Measurements from ENCODE around the gene SNX1. TPM values are rescaled to one million over a fixed set of nuclear protein-coding genes. Genes with fewer than 3 reads are reported as not detected.

The SNX1 gene
- total RNA-seq = 10 to 100 TPM; 40.7 to 71.1 (median 59.8) TPM
- long read RNA-seq, transcript SNX1-208 (15 exons, 1,971 nt) = major isoform, 10 of 17 reads
- long read RNA-seq, partial matches to known transcripts = 3 of 17 reads
- long read RNA-seq, other reads (novel, unspliced or antisense) = 4 of 17 reads

GRCh38 chr15:64095795-64096667 is at the start of gene SNX1:
TSS of gene SNX1 (plus strand) at chr15:64095982. CDS start at chr15:64096014, 32 bp downstream.
- Histone ChIP-seq H3K27me3 (no peaks in the 10 kb centered on the region), H3K4me1 (peaks cover 0 to 72% (median 20%) of the 10 kb centered on the region in 4 donors), H3K27ac (peak within 1 kb of the TSS; percentile 77 to 86 (median 86)), H3K36me3 (no peaks in the 10 kb centered on the region), H3K9me3 (no peaks in the 10 kb centered on the region), H3K4me3 (peak within 1 kb of the TSS; percentile 75 to 96 (median 92))
- DNase-seq (peak; percentile 95 to 96 (median 96)), ATAC-seq (peak; percentile 73 to 84 (median 79))
- TF ChIP-seq CTCF (IDR thresholded peaks at IDR 0.05) (peak in 1 of 4 donors; percentile 16), POLR2A (IDR thresholded peaks at IDR 0.05) (peak; percentile 88)
- under 1% methylated on average over 50 of the region's 70 CpGs for WGBS (ENCODE audit: insufficient coverage, low coverage, low lambda C conversion rate, missing lambda C conversion rate)
- intact Hi-C loops (cut with DNase I) = loop anchor here (10.0 kb wide), 1 partner anchor 59 kb away; the partner anchor contains the start of gene SNX22 (in 2 of the 2)

- Histone ChIP-seq H3K9me3 (no peaks in the 10 kb centered on the region), H3K27ac (peak within 1 kb of the TSS in 2 of 3 donors; percentile 16 to 29), H3K4me1 (peaks cover 0 to 17% (median 3%) of the 10 kb centered on the region in 4 donors), H3K27me3 (no peaks in the 10 kb centered on the region), H3K4me3 (peak within 1 kb of the TSS; percentile 50 to 60 (median 58)), H3K36me3 (no peaks in the 10 kb centered on the region)
- WGBS (ENCODE audit: insufficient coverage, low coverage, low lambda C conversion rate, missing lambda C conversion rate) = 13% methylated on average over 14 of the region's 50 CpGs
- DNase-seq (peak; percentile 78 to 83 (median 82)), ATAC-seq (peak; percentile 85 to 94 (median 90))
- TF ChIP-seq CTCF (IDR thresholded peaks at IDR 0.05) (peak; percentile 76 to 91 (median 84)), POLR2A (IDR thresholded peaks at IDR 0.05) (peak; percentile 48)
- intact Hi-C loops (cut with DNase I) = no loop called here
These were observed 49.2 kb upstream of the SNX1 start, which contains the start of gene DAPK2 for GRCh38 chr15:64046421-64047153. TSS of gene DAPK2 (minus strand) at chr15:64046485. CDS start at chr15:64040261, 6,224 bp downstream.

- intact Hi-C loops (cut with DNase I) = no loop called here
- H3K4me3 ChIP-seq = no peak overlapping the region
- no peak overlapping the region for H3K27ac ChIP-seq
- DNase-seq (no peak), ATAC-seq (no peak)
- no peaks in the 10 kb centered on the region for H3K9me3 ChIP-seq
- WGBS (ENCODE audit: insufficient coverage, low coverage, low lambda C conversion rate, missing lambda C conversion rate) = 100% methylated on average over 1 of the region's 1 CpG
- TF ChIP-seq POLR2A (IDR thresholded peaks at IDR 0.05) = no peak
- no peak for TF ChIP-seq CTCF (IDR thresholded peaks at IDR 0.05)
- H3K27me3 ChIP-seq = no peaks in the 10 kb centered on the region
- H3K4me1 ChIP-seq = peaks cover 0 to 17% (median 3%) of the 10 kb centered on the region in 4 donors
- no peaks in the 10 kb centered on the region for H3K36me3 ChIP-seq
These were observed 46.9 kb upstream of the SNX1 start for GRCh38 chr15:64048781-64049460.
